Lower leg skin (tissue), 3 donors: ENCODE data around the gene NTHL1.

ENCODE experiments used
- CTCF ChIP-seq, 3 donors: fragments of 450-650 bp; IDR thresholded peaks; one replicate each; pipeline ENCODE4 v1.5.1; 2016; ENCODE audit warnings: antibody characterized with exemption in 3 of 3, mild to moderate bottlenecking in 3 of 3, moderate library complexity in 2 of 3
- POLR2A ChIP-seq, 2 donors: fragments of 450-650 bp; IDR thresholded peaks; one replicate each; pipeline ENCODE4 v1.6.1; 2016 to 2017; ENCODE audit warnings: antibody characterized with exemption in 2 of 2, mild to moderate bottlenecking in 1 of 2, moderate library complexity in 1 of 2

GRCh38 chr16:2093793-2094192 lies 46.2 kb upstream of the NTHL1 start:
- no peak for TF ChIP-seq CTCF (IDR thresholded peaks at IDR 0.05)
- TF ChIP-seq POLR2A (IDR thresholded peaks at IDR 0.05) = no peak
